NCI-H1048 (cell line): ENCODE measurements around the gene MPV17.
"Not testable (repeated sequence)": the region's sequence is repeated elsewhere in the genome, so short reads cannot be mapped to it uniquely, and the experiment has no call there.

ENCODE experiments used
- DNase-seq: peaks from one replicate; lab custom pipeline; 2025; lab: John Stamatoyannopoulos, UW

The MPV17 gene

DNA sequence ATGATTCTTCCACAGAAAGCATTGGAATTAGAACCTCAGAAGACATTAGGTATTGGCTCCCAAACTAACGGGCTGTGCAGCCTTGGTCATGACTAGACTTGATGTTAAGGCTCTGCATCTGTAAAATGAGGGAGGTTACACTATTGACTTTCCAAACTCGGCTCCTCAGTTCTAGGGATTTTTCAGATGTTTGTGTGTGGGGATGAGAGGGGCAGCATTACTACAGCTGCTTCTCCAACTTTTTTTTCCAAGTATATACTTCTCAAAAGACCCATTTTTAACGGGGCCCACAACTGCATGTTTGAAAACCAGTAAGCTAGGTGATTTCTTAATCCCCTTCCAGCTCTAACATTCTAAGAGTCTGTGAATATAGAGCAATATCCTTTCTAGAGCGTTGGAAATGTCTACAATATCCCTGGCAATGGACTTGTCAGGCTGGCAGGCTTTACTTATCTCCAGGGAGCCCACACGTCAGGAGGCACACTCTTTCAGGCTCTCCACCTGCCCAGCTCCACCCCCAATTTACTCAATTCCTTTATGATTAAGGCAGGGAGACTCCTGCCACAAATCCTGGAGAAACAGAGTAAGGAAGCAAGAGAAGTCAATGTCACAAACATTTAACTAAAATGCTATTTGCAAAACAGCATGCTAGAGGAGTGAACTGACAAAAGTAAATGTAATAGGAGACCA is 844 bp upstream of the MPV17 start:
- no peak for DNase-seq

DNA sequence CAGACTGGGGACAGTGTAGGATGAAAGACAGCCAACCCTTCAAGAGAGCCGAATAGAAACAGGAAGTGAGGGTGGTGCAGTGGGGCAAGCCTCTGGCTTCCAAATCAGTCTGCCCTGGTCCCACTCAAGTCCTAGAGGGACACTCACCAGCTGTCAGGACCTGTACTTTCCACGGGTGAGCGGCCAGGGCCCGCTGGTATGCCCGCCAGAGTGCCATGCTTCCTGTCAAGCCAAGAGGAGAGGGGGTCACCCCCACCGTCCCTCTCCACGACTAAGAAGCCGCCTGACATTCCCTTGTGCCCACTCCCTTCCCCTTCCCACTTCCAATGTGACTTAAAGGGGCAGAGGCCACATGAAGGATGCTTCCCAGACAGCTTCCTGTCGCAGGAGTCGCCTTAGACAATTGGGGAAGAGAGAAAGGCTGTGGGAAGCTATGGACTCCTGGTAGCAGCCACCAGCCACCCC is 564 bp downstream of the MPV17 start:
- DNase-seq: no peak

DNA sequence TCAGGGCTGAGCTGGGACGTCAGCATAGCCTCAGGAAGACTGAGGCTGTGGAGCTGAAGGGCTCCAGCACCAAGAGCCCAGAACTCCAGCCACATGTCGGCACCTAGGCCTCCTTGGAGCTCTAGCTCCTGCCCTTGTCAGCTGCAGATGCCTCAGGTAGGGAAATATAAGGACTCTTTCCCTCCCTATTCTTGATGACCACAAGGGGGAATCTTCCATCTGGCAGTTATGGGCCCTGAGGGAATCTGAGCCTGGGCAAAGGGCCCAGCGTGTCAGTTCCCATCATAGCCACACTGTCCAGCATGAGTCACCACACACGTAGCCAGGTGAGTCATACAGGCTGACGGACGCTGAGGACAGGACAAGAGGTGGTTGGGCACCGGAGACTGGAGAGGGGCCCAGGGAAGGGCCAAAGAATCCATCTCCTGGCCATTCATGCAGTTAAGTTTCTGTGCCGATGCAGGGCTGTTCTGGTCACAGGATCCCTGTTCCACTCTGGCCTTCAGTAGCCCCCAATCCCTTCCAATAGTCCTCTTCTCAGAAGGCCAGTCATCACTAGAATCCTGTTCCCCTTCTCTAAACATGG is 1.8 kb downstream of the MPV17 start:
- no peak for DNase-seq

GRCh38 chr2:27319839-27320238 is 3.1 kb downstream of the MPV17 start:
- not testable (repeated sequence) for DNase-seq

DNA sequence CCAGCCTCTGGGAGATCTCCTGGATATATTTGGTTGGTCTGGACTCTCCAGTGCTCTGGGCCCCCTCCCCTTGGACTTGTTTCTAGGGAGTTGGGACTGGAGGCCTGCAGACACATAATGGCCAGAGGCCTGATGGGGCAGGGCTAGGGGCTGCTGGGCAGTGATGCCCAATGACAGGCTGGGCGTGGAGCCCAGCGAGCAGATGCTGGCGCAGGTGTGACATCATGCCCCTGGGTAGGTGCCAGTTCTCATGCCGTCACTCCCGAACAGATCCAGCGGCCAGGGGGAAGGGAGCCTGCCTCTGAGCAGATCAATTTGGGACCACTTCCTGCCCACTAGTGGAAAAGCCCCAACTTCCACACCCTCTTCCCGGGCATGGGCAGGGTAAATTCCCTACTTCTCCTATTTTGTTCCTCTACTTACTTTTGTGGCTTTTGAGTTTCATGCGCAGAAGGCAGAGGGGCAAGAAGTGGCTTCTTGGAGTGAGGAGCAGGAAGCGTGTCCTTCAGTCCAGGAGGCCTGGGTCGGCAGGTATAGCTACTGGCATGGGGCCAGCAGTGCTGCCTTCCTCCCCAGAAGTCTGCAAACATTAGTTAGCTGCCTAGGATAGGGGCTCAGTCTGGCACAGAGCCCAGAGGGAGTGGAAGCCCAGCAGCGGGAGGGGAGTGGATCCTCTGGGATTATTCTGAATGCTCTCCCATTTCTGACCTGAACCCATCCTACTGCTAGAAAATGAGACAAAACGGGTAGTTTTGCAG is 6.1 kb downstream of the MPV17 start:
- DNase-seq: no peak

- DNase-seq: no peak
These were observed 7.8 kb downstream of the MPV17 start for GRCh38 chr2:27315122-27315521.

GRCh38 chr2:27314709-27315108 is 8.2 kb downstream of the MPV17 start:
- no peak for DNase-seq

- DNase-seq: no peak
These were observed 8.8 kb downstream of the MPV17 start for GRCh38 chr2:27313882-27314645.

GRCh38 chr2:27312152-27312551 is 10.7 kb downstream of the MPV17 start:
- no peak for DNase-seq

DNA sequence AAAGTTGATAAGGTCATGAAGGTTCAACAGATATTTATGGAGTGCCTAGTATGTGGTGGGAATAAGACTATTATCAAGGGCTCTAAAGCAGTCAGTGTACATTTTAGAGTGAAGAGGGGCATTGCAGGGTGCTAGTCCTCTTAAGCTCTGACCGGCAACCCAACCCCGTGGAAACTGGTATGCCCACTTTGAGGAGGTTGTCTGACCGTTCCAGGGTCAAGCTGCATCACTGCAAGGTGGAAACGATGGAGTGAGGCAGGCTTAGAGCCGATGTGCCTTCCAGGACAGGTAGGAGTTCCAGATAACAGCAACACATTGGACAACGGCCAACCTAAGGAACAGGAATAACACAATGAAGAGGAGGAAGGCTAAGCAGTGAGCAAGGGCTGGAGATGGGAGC is 13.2 kb downstream of the MPV17 start:
- no peak for DNase-seq

DNA sequence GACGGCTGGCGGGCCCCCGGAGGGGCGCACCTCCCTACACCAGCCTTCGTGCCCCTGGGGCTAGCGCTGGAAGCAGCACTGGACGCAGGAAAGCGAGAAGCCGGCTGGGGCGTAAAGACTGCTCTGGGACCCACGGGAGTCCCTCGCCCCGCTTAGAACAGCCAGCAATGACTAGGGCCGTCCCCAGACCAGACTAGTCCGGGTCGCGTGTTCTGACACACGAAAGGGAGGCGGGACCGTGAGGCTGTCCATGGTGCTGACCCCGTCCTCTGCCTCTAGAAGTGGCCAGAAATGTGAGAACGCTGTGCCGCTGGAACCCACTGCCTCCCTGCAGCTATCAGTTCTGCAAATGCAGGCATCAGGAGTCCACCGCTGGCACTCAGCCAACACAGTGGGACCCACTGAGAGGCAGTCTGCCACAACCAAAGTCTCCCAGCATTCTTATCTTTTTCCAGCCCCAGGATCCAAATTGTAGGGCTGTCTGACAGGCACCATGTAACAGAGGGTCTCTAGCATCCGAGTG is 14.5 kb downstream of the MPV17 start, which contains the start of gene UCN:
TSS of gene UCN (minus strand) at position 87 of the 523 bp plus-strand sequence. CDS start 550 bp downstream, outside the sequence.
- DNase-seq: no peak

DNA sequence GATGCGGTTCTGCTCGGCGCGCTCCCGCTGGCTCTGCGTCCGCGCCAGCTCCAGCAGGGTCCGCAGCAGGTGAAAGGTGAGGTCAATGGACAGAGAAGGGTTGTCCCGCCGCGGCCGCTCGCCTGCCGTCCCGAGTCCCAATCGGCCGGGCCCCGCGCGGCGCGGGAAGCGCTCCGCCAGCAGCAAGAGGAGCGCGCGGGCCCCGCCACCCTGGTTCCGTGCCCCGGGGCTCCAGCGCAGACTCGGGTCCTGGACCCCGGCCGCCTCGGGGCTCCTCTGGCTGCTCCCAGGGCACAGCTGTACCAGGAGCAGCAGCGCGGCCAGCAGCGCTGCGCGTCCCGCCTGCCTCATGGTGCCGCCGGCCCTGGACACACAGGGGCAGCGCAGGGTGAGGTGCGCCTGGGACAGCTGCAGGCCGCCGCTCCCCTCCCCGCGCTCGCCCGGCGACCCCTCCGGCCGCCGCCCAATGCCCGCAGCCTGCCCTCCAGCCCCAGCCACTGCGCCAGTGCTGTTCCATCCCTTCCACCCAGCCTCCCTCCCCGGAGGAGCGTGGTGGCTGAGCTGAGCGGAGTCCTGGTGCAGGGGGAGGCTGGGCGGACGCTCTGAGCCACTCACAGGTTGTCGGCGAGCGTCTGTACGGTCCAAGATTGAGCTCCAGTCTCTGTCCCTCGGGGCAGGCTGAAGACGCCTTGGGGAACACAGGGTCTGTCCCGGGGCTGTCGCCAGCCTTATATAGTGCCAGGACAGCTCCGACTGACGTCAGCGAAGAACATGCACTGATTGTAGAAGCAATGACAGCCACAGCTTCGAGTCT is 15.1 kb downstream of the MPV17 start:
- DNase-seq: no peak

DNA sequence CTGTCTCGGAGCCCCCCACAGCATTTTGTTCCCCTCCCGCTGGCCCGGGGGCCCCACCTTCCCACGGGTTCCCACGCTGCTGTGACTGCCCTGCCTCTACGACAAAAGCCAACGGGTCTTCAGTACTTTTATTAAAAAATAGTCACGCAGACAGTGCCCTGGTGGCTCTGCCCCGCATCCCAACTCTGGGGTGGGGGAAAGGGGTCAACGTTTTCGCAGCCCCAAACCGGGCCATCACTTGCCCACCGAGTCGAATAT is 15.7 kb downstream of the MPV17 start:
- no peak for DNase-seq

DNA sequence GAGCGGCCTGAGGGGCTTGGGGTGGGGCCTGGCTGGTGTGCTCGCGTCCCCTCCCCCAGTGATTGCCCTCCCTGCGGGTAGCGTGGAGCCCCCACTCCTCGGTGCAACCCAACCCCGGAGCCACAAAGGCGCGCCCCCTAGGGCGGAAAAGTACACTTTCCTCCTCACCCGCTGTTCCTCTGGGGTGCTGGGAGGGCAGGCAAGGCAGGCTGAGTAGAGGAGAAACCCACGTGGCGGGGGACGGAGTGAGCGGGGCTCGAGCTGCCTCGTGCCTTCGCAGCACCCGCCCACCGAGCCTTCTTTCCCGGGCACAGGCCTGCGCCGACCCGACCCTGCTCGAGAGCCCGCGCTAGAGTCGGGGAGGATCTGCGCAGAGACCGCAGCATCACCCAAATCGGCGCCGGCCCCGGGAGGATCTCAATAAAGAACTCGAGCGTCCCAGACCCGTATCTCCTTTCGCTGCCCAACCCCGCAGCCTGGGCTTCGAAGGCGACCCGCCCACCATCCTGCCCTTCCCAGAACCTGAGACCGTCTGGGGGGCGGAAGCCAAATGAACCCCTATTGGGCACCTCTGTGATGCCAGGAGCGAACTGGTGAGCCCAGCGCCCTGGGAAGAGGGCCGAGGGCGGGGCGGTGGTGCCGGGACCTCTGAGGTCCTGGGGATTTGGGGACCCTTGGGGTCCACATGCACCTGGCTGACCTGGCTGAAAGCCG is 16.2 kb downstream of the MPV17 start:
- no peak for DNase-seq

GRCh38 chr2:27306136-27306535 is 16.8 kb downstream of the MPV17 start:
- no peak for DNase-seq

- no peak for DNase-seq
These were observed 17.4 kb downstream of the MPV17 start for GRCh38 chr2:27305516-27305915.

DNA sequence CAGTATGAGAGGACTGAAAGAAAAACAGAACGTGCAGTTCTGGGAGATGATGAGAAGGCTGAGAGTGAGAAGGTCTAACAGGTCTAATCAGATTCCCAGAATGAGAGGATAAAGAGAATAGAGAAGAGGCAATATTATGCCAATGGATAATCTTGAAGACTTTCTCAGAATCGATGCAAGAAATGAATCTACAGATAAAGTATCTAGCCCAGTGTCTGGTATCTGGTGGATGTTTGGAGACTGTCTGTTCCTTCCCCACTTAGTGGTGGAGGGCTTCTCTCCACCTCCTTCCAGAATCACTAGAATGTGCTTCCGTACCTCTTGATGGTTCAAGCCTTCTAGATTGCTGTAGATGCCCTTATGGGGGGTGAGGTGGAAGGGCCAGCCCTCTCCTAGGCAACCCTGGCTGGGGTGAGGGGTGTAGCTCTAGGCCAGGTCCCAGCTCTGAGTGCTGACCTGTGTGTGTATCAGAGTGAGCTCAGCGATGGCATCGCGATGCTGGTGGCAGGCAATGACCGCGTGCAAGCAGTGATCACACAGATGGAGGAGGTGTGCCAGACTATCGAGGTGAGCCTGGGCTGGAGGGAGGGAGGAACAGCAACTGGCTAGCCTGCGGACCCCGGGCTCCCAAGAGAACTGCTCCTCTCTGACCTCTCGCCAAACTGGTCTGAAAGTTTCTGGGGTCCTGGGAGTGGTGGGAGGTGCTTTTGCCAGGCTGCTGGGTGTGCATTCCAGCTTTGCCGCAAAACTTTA is 18.2 kb downstream of the MPV17 start:
- DNase-seq: no peak

DNA sequence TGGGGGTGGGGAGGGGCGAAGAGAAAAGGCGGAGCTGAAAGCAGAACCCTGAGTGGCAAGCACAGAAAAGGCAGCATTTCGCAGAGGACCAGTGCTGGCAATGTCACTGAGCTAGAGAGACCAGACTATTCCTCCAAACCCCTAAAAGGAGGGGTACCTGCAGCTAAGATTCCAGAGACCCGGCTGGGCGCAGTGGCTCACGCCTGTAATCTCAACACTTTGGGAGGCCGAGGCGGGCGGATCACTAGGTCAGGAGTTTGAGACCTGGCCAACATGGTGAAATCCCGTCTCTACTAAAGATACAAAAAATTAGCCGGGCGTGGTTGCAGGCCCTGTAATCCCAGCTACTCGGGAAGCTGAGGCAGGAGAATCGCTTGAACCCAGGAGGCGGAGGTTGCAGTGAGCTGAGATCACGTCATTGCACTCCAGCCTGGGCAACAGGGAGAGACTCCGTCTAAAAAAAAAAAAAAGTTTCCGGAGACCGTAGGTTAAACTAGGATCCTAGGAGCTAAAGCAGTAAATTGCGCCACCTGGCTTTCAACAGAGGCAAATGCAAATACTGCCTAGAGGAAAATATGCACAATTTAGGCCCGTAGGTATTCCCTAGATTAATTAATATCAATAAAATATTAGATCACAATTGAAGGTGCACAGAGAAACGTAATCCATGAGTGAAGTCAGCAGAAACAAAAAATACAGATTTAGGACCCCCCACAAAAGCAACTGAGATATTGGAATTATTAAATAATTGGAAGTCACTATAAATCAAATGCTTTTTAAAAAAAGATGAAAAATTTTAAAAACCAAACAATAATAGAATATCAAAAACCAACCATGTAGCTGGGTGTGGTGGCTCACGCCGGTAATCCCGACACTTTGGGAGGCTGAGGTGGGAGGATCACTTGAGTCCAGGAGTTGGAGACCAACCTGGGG is 19.5 kb downstream of the MPV17 start:
- peak; percentile 13 for DNase-seq

DNA sequence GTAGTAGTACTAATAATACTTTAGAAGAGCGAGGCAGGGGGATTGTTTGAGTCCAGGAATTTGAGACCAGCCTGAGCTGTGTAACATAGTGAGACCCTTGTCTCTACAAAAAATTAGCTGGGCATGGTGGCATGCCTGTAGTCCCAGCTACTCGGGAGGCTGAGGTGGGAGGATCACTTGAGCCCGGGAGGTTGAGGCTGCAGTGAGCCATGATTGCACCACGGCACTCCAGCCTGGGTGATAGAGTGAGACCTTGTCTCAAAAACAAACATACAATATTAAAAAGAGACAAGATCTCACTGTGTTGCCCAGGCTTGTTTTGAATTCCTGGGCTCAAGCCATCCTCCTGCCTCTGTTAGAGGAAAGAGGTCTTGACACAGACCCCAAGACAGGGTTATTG is 22.3 kb downstream of the MPV17 start:
- not testable (repeated sequence) for DNase-seq
